DOHH2 (cell line): ENCODE results near the gene S100Z.

Experiments
- H3F3A ChIP-seq: fragments of 200-600 bp; sonication (generic), shearing (Covaris generic); 2 replicates; pipeline ENCODE4 v1.6.0; 2016; ENCODE audit warnings: antibody characterized with exemption, mild to moderate bottlenecking; ENCODE audit not compliant: control insufficient read depth, insufficient read depth
- H3K27ac ChIP-seq: fragments of 200-600 bp; sonication (generic); 2 replicates; pipeline ENCODE4 v1.5.1; 2014; ENCODE audit warnings: low read depth, mild to moderate bottlenecking, low read length, moderate library complexity
- H3K27me3 ChIP-seq: fragments of 200-600 bp; sonication (generic); 2 replicates; pipeline ENCODE4 v1.6.1; 2014; ENCODE audit warnings: mild to moderate bottlenecking, low read length, mixed read lengths; ENCODE audit not compliant: control insufficient read depth
- H3K36me3 ChIP-seq: fragments of 200-600 bp; sonication (generic); 2 replicates; pipeline ENCODE4 v1.6.1; 2014; ENCODE audit warnings: mild to moderate bottlenecking, low read length, moderate library complexity, mixed read lengths; ENCODE audit not compliant: control insufficient read depth
- H3K4me1 ChIP-seq: fragments of 200-600 bp; sonication (generic); 2 replicates; pipeline ENCODE4 v1.6.1; 2014; ENCODE audit warnings: mild to moderate bottlenecking, low read length, mixed read lengths; ENCODE audit not compliant: control insufficient read depth
- H3K4me2 ChIP-seq: fragments of 200-600 bp; sonication (generic); 2 replicates; pipeline ENCODE4 v1.6.0; 2014; ENCODE audit warnings: mild to moderate bottlenecking, low read length, moderate library complexity
- H3K4me3 ChIP-seq: fragments of 200-600 bp; sonication (generic); 2 replicates; pipeline ENCODE4 v1.5.1; 2014; ENCODE audit warnings: mild to moderate bottlenecking, low read length, mixed read lengths
- H3K79me2 ChIP-seq: fragments of 200-600 bp; sonication (generic); 2 replicates; pipeline ENCODE4 v1.6.1; 2014; ENCODE audit warnings: mild to moderate bottlenecking, low read length, mixed read lengths; ENCODE audit not compliant: control insufficient read depth
- H3K9me2 ChIP-seq: fragments of 200-600 bp; sonication (generic); replicated peaks from 2 replicates; pipeline ENCODE4 v1.6.1; 2014; ENCODE audit warnings: mild to moderate bottlenecking, low read length, mixed read lengths; ENCODE audit not compliant: control insufficient read depth
- H3K9me3 ChIP-seq: fragments of 200-600 bp; sonication (generic); 2 replicates; pipeline ENCODE4 v1.6.1; 2014; ENCODE audit warnings: antibody characterized with exemption, low read length, mixed read lengths; ENCODE audit not compliant: control insufficient read depth, insufficient read depth
- H4K20me1 ChIP-seq: fragments of 200-600 bp; sonication (generic); 2 replicates; pipeline ENCODE4 v1.6.0; 2014; ENCODE audit warnings: low read depth, mild to moderate bottlenecking, antibody characterized with exemption, low read length, moderate library complexity; ENCODE audit not compliant: control insufficient read depth, insufficient read depth
- CTCF ChIP-seq: fragments of 200-600 bp; sonication (generic); IDR thresholded peaks from one replicate; pipeline ENCODE4 v1.5.1; 2014; ENCODE audit warnings: antibody characterized with exemption, mild to moderate bottlenecking, low read depth, low read length; ENCODE audit not compliant: poor library complexity, severe bottlenecking
- EZH2phosphoT487 ChIP-seq: fragments of 200-600 bp; sonication (generic); IDR thresholded peaks from 2 replicates; pipeline ENCODE4 v1.6.1; 2017; ENCODE audit warnings: borderline replicate concordance, mild to moderate bottlenecking, antibody characterized with exemption, low read length, moderate library complexity, mixed read lengths

S100Z gene

GRCh38 chr5:76831110-76831452 lies 18.7 kb upstream of the S100Z start:
- Histone ChIP-seq H3K27ac (no peak overlapping the region), H3K4me1 (no peaks in the 10 kb centered on the region), H4K20me1 (no peaks in the 10 kb centered on the region), H3K4me2 (no peak overlapping the region), H3F3A (no peaks in the 10 kb centered on the region), H3K79me2 (no peaks in the 10 kb centered on the region), H3K36me3 (no peaks in the 10 kb centered on the region), H3K4me3 (no peak overlapping the region), H3K9me3 (no peaks in the 10 kb centered on the region), H3K27me3 (no peaks in the 10 kb centered on the region), H3K9me2 (no peaks in the 10 kb centered on the region)
- TF ChIP-seq CTCF (no peak), EZH2phosphoT487 (no peak)

GRCh38 chr5:76836181-76836580 lies 13.6 kb upstream of the S100Z start:
- no peaks in the 10 kb centered on the region for H3K36me3 ChIP-seq

GRCh38 chr5:76836585-76836984 lies 13.2 kb upstream of the S100Z start:
- Histone ChIP-seq H3K4me2 (no peak overlapping the region), H4K20me1 (no peaks in the 10 kb centered on the region), H3K36me3 (no peaks in the 10 kb centered on the region), H3K4me1 (no peaks in the 10 kb centered on the region), H3F3A (no peaks in the 10 kb centered on the region), H3K4me3 (no peak overlapping the region), H3K27me3 (no peaks in the 10 kb centered on the region), H3K79me2 (no peaks in the 10 kb centered on the region), H3K27ac (no peak overlapping the region), H3K9me3 (no peaks in the 10 kb centered on the region), H3K9me2 (no peaks in the 10 kb centered on the region)
- no peak for TF ChIP-seq EZH2phosphoT487

More at GRCh38 chr5:76836181-76836580, 13.6 kb upstream of the S100Z start:
- no peak overlapping the region for H3K4me2 ChIP-seq
- no peak overlapping the region for H3K27ac ChIP-seq
- H3K4me1 ChIP-seq: no peaks in the 10 kb centered on the region
- H3K9me2 ChIP-seq: no peaks in the 10 kb centered on the region
- H3K27me3 ChIP-seq: no peaks in the 10 kb centered on the region
- no peaks in the 10 kb centered on the region for H4K20me1 ChIP-seq
- H3K4me3 ChIP-seq: no peak overlapping the region
- no peaks in the 10 kb centered on the region for H3K79me2 ChIP-seq
- H3K9me3 ChIP-seq: no peaks in the 10 kb centered on the region
- H3F3A ChIP-seq: no peaks in the 10 kb centered on the region
- TF ChIP-seq CTCF (no peak), EZH2phosphoT487 (no peak)

GRCh38 chr5:76838481-76839261 lies 11.1 kb upstream of the S100Z start:
- TF ChIP-seq CTCF (no peak), EZH2phosphoT487 (no peak)
- Histone ChIP-seq H3K36me3 (no peaks in the 10 kb centered on the region), H3K27ac (no peak overlapping the region), H4K20me1 (no peaks in the 10 kb centered on the region), H3K4me1 (no peaks in the 10 kb centered on the region), H3K4me2 (no peak overlapping the region), H3K9me2 (no peaks in the 10 kb centered on the region), H3F3A (no peaks in the 10 kb centered on the region), H3K27me3 (no peaks in the 10 kb centered on the region), H3K79me2 (no peaks in the 10 kb centered on the region), H3K9me3 (no peaks in the 10 kb centered on the region), H3K4me3 (no peak overlapping the region)
